Activated naive CD4-positive, alpha-beta T cell treated with anti-CD3 and anti-CD28 coated beads, Interleukin-2, amount 50 U/mL, for 72 hours (primary cell): ENCODE results near the gene S1PR5. TPM values are rescaled to one million over a fixed set of nuclear protein-coding genes. Genes with fewer than 3 reads are reported as not detected.
A peak's percentile ranks its signal among the peaks of the same experiment; 100 is the strongest.

Source experiments
- ATAC-seq, 2 donors: fragments of 150-1000 bp; cut with Tn5 transposase; 2 replicates each; pipeline ENCODE4 v1.10.0; 2021; ENCODE audit warnings: mild to moderate bottlenecking in 2 of 2, moderate library complexity in 2 of 2
- DNase-seq, 2 donors: peaks; one replicate each; pipeline ENCODE4 v3.0.0; 2021 to 2022; ENCODE audit warnings: low spot score in 2 of 2
- H3K27ac Mint-ChIP-seq, 2 donors: one replicate each; pipeline ENCODE4 v1.8.0; 2022; ENCODE audit warnings: mild to moderate bottlenecking in 2 of 2, mixed read lengths in 2 of 2
- H3K36me3 Mint-ChIP-seq, 2 donors: one replicate each; pipeline ENCODE4 v1.8.0; 2022; ENCODE audit warnings: mixed read lengths in 2 of 2
- H3K9me3 Mint-ChIP-seq, 2 donors: one replicate each; pipeline ENCODE4 v1.8.0; 2022; ENCODE audit warnings: mixed read lengths in 2 of 2
- total RNA-seq, 2 donors: library from RNA; stranded (reverse); gene quantifications; one replicate each; pipeline ENCODE4 v1.2.3, GENCODE V29; 2022

S1PR5 gene
- total RNA-seq, 2 donors from 2014 or later, result 0.23 to 0.27 TPM

DNA sequence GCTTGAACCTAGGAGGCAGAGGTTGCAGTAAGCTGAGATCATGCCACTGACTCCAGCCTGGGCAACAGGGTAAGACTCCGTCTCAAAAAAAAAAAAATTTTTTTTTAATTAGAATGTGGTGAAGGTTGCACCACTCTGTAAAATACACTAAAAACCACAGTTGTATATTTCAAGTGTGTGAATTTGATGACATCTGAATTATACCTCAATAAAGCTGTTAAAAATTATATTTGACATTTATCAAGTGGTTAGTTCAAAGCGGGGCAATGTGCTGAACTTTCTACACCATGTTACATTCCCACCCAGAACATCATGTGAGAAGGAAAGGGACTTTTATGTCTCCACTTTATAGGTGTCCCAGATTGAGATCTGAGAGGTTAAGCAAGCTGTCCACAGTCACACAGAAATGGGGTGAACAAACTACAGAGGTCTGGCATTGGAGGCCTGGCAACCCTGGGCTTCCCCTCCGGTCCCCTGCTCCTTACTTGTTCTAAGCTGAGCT is 5.9 kb upstream of the S1PR5 start:
- no peak overlapping the region for H3K27ac Mint-ChIP-seq
- no peaks in the 10 kb centered on the region for H3K36me3 Mint-ChIP-seq
- DNase-seq (no peak), ATAC-seq (no peak)
- no peaks in the 10 kb centered on the region for H3K9me3 Mint-ChIP-seq

DNA sequence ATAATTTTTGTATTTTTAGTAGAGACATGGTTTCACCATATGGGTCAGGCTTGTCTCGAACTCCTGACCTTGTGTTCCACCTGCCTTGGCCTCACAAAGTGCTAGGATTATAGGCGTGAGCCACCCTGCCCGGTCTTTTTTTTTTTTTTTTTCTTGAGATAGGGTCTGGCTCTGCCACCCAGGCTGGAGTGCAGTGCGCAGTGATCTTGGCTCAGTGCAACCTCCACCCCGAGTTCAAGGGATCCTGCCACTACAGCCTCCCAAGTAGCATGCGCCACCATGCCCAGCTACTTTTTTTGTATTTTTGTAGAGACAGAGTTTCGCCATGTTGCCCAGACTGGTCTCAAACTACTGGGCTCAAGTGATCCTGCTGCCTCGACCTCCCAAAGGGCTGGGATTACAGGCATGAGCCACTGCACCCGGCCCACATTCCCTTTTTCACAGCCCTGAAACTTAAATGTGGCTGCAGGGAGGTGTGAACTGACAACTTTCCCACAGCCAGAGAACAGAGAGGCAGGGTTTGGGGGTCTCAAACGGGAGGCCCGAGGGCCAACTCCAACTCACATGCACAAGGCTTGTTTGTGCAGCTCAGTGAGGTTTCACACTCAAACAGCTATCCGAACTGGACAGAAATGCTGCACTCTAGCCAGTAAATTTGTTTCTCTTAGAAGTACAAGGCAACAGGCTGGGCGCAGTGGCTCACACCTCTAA is 4.4 kb upstream of the S1PR5 start:
- peaks cover 0 to 3% of the 10 kb centered on the region in 2 donors for H3K36me3 Mint-ChIP-seq

DNA sequence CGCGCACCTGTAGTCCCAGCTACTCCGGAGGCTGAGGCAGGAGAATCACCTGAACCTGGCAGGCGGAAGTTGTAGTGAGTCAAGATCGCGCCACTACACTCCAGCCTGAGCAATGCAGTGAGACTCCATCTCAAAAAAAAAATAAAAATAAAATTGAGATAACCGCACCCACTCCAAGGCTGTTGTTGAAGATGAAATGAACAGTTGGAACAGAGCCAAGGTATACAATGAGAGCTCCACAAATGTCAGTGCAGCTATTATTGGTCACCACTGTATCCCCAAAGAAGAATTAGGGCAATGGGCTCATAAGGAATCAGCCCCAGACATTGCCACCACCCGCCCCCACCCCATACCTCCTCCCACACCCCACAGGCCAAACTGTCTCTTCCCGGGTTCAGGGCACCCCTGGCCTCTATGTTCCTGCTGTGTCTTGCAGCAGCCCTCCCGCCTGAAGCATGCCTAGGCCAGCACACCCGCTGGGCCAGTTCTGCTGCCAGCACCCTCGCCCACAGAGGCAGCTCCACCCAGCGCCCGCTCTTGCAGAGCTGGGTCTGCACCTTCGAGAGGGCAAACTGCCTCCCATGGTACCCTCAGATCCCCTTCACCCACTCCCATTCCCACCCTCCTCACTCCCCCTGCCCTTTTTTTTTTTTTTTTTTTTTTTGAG is 3.5 kb upstream of the S1PR5 start:
- Mint-ChIP-seq H3K36me3 (peaks cover 0 to 5% of the 10 kb centered on the region in 2 donors), H3K27ac (no peak overlapping the region), H3K9me3 (no peaks in the 10 kb centered on the region)
- no peak for ATAC-seq
- no peak for DNase-seq

More for the DNA sequence above, 4.4 kb upstream of the S1PR5 start:
- DNase-seq, result no peak
- H3K27ac Mint-ChIP-seq, result peak overlapping the region in 1 of 2 donors; percentile 36
- H3K9me3 Mint-ChIP-seq, result no peaks in the 10 kb centered on the region
- no peak for ATAC-seq

DNA sequence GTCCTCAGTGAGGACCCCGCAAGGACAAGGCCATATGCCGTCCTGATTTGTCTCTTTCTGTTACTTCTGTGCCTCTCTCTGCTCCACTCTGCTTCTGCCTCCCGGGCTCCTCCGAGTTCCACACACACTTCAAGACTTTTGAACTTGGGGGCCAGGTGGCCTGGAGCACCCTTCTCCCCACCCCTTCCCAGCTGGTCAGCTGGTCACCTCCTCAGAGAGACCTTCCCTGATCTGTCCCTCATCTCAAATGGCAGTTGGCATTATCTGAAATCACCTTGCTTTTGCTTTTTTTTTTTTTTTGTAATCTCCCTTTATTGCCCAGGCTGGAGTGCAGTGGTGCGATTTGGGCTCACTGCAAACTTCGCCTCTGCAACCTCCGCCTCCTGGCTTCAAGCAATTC is 2.2 kb upstream of the S1PR5 start:
- ATAC-seq (no peak), DNase-seq (no peak)
- Mint-ChIP-seq H3K27ac (peak overlapping the region in 1 of 2 donors; percentile 1), H3K36me3 (peaks cover 0 to 5% of the 10 kb centered on the region in 2 donors), H3K9me3 (no peaks in the 10 kb centered on the region)

DNA sequence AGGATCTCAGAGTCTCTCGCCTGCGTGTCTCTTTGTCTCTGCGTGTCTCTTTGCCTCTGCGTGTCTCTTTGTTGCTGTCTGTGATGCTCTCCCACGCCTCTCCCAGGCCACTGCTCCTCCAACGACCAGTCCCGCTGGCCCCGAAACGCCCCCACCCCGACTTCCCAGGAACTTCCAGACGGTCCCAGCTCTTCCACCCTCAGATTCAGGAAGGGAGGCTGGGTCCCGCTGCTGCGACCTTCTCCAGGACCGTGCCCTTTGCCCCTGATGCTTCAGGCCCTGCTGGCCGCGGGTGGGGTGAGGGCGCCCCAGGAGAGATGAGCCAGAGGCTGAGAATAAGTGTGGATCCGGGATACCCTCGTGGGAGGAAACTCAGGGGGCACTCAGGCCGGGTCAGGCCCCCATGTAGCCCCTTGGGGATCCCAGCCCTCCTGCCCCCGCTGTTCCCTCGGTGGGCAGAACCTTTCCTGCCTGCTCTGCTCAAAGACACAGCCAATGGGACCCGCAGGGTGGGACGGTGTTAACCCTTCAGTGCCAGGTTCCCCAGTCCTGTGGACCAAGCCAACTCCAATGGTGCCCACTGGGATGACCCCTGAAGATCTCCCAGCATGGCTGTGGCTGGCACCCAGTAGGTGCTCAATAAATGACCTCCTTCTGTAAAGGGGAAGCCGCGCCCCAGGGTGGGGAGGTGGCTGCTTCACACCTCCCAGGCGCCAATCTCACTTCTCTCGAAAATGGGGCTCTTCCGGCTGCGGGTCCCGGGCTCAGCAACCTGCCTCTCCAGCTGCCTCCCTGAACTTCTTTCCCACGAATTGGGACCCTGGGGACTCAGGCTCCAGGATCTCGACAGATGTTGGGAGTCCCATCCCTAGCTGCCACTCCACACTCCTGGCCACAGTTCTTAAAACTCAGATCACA is 1.5 kb upstream of the S1PR5 start:
- Mint-ChIP-seq H3K9me3 (no peaks in the 10 kb centered on the region), H3K36me3 (peaks cover 0 to 5% of the 10 kb centered on the region in 2 donors), H3K27ac (peak overlapping the region in 1 of 2 donors; percentile 1)
- DNase-seq (no peak), ATAC-seq (no peak)

DNA sequence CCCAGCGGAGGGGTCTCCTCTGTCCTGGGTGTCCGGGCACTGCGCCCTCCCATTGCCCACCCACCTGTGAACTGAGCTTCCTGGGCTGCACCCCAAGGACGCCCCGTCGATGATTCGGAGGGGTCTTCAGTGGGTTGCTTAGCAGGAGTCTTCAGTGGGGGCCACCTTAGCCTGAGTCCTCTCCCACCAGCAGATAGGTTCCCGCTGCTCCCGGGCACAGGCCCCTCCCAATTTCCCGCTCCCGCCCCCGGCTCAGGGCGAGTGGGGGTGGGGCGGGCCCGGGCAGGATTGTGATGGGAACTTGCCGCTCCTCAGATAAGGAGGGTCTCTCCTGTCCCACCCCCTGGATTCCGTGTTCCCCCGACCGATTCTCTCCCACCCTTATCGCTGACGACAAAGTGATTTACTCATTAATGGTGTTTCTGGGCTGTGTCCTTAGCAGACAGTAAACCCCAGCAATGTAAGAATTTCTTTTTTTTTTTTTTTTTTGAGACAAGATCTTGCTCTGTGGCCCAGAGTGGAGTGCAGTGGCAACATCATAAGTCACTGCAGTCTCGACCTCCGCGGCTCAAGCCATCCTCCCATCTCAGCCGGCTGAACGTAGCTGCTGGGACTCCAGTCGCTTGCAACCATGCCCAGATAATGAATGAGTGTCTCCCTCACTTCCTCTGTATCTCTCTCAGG is 655 bp upstream of the S1PR5 start:
- no peaks in the 10 kb centered on the region for H3K9me3 Mint-ChIP-seq
- no peak overlapping the region for H3K27ac Mint-ChIP-seq
- H3K36me3 Mint-ChIP-seq, result peaks cover 0 to 12% of the 10 kb centered on the region in 2 donors
- peak in 1 of 2 donors; percentile 43 for ATAC-seq
- no peak for DNase-seq

DNA sequence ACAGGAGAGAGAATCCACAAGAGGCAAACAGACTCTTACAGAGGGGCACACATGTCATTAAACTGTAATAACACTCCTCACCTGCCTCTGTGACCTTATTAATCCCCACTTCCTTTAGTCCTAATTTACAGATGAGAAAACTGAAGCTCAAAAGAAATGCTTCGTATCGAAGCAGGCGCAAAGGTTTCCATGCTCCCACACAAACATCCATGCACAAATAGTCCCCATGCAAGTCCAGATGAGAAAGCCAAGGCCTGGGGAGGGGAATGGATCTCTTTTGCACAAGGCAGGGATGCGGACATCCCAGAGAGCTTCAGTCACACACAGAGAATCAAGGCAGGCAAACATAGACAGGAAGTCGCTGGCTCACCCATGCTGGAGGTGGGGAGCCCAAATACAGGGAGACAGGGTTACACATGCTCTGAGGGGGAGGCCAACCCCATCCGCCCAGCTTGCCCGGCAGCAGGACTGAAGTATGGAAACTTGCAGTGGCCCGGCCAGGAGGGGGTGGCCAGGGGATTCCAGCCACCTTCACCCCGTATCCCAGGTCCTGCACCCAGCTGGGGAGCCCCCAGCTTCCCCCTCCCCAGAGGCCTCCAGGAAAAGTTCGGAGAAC is 468 bp downstream of the S1PR5 start:
- DNase-seq, result no peak
- no peaks in the 10 kb centered on the region for H3K9me3 Mint-ChIP-seq
- no peak for ATAC-seq
- peaks cover 0 to 12% of the 10 kb centered on the region in 2 donors for H3K36me3 Mint-ChIP-seq
- no peak overlapping the region for H3K27ac Mint-ChIP-seq

DNA sequence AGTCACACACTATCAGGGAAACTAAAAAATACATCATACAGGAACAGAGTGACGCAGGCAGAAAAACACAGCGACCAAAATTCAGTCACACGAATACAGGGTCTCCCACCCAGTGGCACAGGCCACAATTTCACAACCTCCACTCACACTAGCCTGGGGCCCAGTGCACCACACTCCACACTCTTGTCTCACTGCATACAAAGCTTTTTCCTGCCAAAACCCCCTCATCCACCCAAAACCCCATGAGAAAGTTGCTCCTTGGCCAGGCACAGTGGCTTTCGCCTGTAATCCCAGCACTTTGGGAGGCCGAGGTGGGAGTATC is 1.2 kb downstream of the S1PR5 start:
- Mint-ChIP-seq H3K9me3 (no peaks in the 10 kb centered on the region), H3K36me3 (peaks cover 0 to 12% of the 10 kb centered on the region in 2 donors), H3K27ac (no peak overlapping the region)
- ATAC-seq, result no peak
- no peak for DNase-seq

DNA sequence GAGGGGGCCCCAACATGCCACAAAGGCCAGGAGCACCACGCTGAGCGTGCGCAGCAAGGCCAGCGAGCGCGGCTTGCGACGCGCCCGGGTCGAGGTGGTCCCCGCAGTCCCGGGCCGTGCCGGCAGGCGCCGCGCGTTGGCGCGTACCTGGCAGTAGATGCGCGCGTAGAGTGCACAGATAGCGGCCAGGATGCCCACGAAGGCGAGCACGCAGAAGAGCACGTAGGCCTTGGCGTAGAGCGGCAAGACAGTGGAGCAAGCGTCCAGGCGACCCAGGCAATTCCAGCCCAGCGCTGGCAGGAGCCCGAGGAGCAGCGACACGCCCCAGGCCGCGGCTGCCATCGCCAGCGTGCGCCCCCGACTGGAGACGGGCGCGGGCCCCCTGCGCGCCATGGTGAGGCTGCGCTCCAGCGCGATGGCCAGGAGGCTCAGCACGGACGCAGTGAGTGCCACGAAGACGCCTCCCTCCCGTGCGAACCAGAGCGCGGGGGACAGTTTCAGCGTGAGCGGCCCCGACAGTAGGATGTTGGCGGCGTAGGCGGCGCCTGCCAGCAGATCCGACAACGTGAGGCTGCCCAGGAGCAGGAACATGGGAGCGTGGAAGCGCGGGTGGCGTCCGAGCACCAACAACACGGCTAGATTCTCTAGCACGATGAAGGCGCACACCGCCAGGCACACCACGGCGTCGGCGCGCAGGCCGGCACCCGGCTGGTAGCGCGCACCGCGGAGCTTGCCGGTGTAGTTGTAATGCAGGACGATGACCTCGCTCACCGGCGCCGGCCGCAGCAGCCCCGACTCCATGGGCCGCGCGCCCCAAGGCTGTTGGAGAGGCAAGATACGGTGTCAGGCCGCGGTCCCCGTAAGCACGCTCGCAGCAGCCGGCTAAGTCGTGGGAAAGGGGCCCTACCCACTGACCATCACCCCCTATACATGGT is 2.8 kb downstream of the S1PR5 start:
- H3K27ac Mint-ChIP-seq, result no peak overlapping the region
- peak in 1 of 2 donors; percentile 72 for ATAC-seq
- H3K9me3 Mint-ChIP-seq, result no peaks in the 10 kb centered on the region
- peaks cover 0 to 12% of the 10 kb centered on the region in 2 donors for H3K36me3 Mint-ChIP-seq
- DNase-seq, result peak in 1 of 2 donors; percentile 63

DNA sequence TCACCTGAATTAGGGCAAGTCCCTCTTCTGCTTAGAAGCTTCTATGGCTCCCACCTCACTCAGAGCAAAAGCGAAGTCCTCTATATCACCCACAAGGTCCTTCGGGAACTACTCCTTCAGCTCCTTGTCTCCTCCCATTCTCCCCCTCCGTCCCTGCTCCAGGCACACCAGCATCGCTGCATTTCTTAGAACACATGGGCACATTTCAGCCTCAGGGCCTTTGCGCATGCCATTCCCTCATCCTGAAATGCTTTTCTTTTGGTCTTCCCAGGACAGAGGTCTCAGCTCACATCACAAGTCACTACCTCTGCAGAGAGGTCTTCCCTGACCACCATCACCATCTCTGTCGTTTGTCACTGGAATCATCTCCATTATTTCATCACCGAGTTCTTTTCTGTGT is 4.0 kb downstream of the S1PR5 start:
- DNase-seq (no peak), ATAC-seq (no peak)
- Mint-ChIP-seq H3K9me3 (no peaks in the 10 kb centered on the region), H3K36me3 (peaks cover 0 to 12% of the 10 kb centered on the region in 2 donors), H3K27ac (no peak overlapping the region)

DNA sequence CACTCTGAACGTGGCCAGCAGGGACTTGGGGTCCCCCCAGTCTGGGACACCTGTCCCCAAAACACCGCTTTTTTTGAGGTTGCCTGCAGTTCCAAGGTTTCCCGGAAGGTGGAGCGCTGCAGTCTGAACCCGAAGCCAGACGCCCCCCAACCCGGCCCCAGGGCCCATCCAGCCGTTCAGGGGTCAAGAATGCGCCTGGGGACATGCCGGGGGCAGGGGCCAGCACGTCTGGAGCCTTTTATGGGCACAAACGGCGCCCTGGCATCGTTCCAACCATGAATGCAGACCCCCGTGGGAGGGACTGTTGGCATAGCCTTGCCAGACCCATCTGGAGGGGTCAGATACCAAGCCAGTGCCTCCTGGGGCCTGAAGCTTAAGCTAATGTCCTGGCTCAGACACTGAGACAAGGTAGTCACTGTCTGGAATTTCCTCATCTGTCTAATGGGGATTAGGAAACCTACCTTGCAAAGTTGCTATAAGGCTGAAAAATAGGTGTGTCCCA is 6.9 kb downstream of the S1PR5 start:
- ATAC-seq (no peak), DNase-seq (peak; percentile 69 to 81)
- no peak overlapping the region for H3K27ac Mint-ChIP-seq
- H3K9me3 Mint-ChIP-seq, result no peaks in the 10 kb centered on the region
- H3K36me3 Mint-ChIP-seq, result peaks cover 0 to 7% of the 10 kb centered on the region in 2 donors

DNA sequence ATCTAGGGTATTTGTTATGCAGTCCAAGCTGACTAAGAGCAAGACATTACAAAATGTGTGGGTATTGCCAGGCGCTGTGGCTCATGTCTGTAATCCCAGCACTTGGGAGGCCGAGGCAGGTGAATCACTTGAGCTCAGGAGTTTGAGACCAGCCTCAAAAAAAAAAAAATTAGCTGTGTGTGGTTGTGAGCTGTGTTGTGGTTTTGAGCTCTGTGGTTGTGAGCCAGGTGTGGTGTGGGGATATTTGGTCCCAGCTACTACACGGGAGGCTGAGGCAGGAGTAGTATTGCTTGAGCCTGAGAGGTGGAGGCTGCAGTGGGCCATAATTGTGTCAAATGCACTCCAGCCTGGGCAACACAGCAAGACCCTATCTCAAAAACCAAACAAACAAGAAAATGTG is 8.5 kb downstream of the S1PR5 start:
- peak overlapping the region; percentile 89 to 94 for H3K27ac Mint-ChIP-seq
- H3K36me3 Mint-ChIP-seq, result peaks cover 0 to 7% of the 10 kb centered on the region in 2 donors
- H3K9me3 Mint-ChIP-seq, result no peaks in the 10 kb centered on the region
- peak; percentile 80 to 93 for ATAC-seq
- peak; percentile 39 to 80 for DNase-seq

DNA sequence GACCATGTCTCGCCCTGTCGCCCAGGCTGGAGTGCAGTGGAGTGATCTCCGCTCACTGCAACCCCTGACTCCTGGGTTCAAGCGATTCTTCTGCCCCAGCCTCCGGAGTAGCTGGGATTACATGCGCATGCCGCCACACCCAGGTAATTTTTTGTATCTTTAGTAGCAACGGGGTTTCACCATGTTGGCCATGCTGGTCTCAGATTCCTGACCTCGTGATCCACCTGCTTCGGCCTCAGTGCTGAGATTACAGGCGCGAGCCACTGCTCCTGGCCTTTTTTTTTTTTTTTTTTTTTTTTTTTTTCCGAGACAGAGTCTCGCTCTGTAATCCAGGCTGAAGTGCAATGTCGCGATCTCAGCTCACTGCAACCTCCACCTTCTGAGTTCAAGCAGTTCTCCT is 9.2 kb downstream of the S1PR5 start:
- H3K9me3 Mint-ChIP-seq, result no peaks in the 10 kb centered on the region
- H3K27ac Mint-ChIP-seq, result no peak overlapping the region
- ATAC-seq, result no peak
- DNase-seq, result no peak
- no peaks in the 10 kb centered on the region for H3K36me3 Mint-ChIP-seq

DNA sequence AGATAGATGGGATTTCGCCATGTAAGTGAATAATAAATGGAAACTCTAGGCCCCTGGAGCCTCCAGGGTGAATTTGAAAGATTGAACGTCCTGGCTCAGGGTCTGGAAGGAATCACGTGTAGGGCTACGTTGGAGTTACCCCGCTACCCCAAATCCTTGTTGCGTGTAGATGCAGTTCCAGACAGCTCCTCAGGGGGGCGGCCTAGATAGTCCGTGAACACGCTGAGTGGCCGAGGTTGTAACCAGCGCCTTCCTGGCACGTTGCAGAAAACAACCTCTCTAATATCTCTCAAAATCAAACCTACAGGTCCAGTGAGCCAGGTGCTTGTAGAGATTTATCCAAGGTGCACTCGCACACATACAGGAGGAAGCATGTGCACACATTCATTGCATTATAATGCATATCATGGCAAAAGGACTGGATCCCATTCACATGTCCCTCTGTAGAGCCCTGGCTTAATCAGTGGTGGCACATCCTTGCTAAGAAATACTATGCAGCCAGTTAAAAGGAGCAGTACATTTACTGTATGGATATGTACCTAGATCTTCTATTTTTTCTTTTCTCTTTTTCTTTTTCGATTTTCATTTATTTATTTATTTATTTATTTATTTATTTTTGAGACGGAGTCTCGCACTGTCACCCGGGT is 11.5 kb downstream of the S1PR5 start:
- Mint-ChIP-seq H3K9me3 (no peaks in the 10 kb centered on the region), H3K36me3 (peaks cover 11 to 12% of the 10 kb centered on the region in 2 donors), H3K27ac (no peak overlapping the region)
- DNase-seq (peak; percentile 74 to 90), ATAC-seq (peak; percentile 10 to 33)
